Measurements from ENCODE around the gene CASKIN2. TPM values are rescaled to one million over a fixed set of nuclear protein-coding genes. Genes with fewer than 3 reads are reported as not detected.
A peak's percentile ranks its signal among the peaks of the same experiment; 100 is the strongest.
"Not testable (repeated sequence)": the region's sequence is repeated elsewhere in the genome, so short reads cannot be mapped to it uniquely, and the experiment has no call there.

CASKIN2 gene
- total RNA-seq, 1 donor from 2014 or later, result 30.3 TPM

DNA sequence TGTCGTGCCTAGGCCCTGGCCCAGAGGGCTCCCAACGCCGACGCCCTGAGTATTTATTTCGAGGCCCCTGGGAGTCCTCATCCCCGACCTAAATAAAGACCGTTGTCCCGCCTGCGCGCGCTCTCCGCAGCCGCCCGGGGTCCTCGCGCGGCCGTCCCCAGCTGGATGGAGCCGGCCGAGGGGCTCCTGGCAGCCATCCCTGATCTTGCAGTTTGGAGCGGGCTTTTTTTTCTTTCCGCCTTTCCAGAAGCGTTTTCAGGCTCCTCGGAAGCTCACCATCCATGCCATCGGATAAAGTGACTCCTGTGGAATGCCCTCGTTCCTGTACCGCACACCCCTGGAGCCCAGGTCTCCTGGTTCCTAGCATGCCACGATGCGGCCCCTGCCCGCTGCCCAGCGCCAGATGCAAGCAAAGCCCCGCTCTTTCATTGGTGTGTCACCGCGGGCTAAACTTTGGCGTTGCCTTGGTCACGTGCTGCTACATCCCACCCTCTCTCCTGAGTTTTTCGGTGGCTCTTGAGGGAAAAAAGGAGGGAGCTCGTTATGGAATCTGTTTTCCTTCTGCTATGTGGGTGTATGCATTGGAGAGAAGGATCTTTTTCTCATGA, 58.2 kb downstream of the CASKIN2 start:
- Mint-ChIP-seq H3K9me3 (ENCODE audit: low read depth) (no peaks in the 10 kb centered on the region), H3K27me3 (ENCODE audit: low read depth) (no peaks in the 10 kb centered on the region), H3K4me1 (ENCODE audit: low read depth) (peaks cover 22% of the 10 kb centered on the region), H3K27ac (ENCODE audit: unreplicated experiment) (peak overlapping the region; percentile 96), H3K4me3 (ENCODE audit: unreplicated experiment) (peak overlapping the region; percentile 89), H3K36me3 (ENCODE audit: low read depth) (no peaks in the 10 kb centered on the region)
- no peak for TF ChIP-seq CTCF (IDR thresholded peaks at IDR 0.05)
- no peak for DNase-seq (ENCODE audit: low spot score)

GRCh38 chr17:75456417-75457046, 58.8 kb downstream of the CASKIN2 start, which contains the start of gene TMEM94:
TSS of gene TMEM94 (plus strand) at chr17:75456635. CDS start at chr17:75471906, 15,271 bp downstream.
- DNase-seq (ENCODE audit: low spot score), result peak; percentile 95
- TF ChIP-seq CTCF (IDR thresholded peaks at IDR 0.05), result no peak
- Mint-ChIP-seq H3K27me3 (ENCODE audit: low read depth) (no peaks in the 10 kb centered on the region), H3K4me1 (ENCODE audit: low read depth) (peaks cover 22% of the 10 kb centered on the region), H3K9me3 (ENCODE audit: low read depth) (no peaks in the 10 kb centered on the region), H3K27ac (ENCODE audit: unreplicated experiment) (peak within 1 kb of the TSS; percentile 96), H3K4me3 (ENCODE audit: unreplicated experiment) (peak within 1 kb of the TSS; percentile 89), H3K36me3 (ENCODE audit: low read depth) (no peaks in the 10 kb centered on the region)

- Mint-ChIP-seq H3K27ac (ENCODE audit: unreplicated experiment) (peak overlapping the region; percentile 96), H3K4me3 (ENCODE audit: unreplicated experiment) (peak overlapping the region; percentile 89), H3K4me1 (ENCODE audit: low read depth) (peaks cover 22% of the 10 kb centered on the region), H3K27me3 (ENCODE audit: low read depth) (no peaks in the 10 kb centered on the region), H3K36me3 (ENCODE audit: low read depth) (no peaks in the 10 kb centered on the region), H3K9me3 (ENCODE audit: low read depth) (no peaks in the 10 kb centered on the region)
- TF ChIP-seq CTCF (IDR thresholded peaks at IDR 0.05), result no peak
- no peak for DNase-seq (ENCODE audit: low spot score)
These were observed 59.3 kb downstream of the CASKIN2 start for GRCh38 chr17:75456039-75456416.

DNA sequence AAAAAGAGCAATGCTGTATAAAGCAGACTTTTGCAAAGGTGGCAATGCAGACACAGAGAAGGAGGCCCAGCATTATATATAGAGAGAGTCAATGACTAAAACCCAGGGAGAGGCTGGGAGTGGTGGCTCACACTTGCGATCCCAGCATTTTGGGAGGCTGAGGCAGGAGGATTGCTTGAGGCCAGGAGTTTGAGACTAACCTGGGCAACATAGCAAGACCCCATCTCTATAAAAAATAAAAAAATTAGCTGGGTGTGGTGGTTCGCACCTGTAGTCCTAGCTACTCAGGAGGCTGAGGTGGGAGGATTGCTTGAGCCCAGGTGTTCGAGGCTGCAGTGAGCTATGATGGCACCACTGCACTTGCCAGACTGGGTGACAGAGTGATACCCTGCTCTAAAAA, 60.7 kb downstream of the CASKIN2 start:
- H3K4me3 Mint-ChIP-seq (ENCODE audit: unreplicated experiment); H3K27ac Mint-ChIP-seq (ENCODE audit: unreplicated experiment); H3K36me3 Mint-ChIP-seq (ENCODE audit: low read depth); H3K9me3 Mint-ChIP-seq (ENCODE audit: low read depth); DNase-seq (ENCODE audit: low spot score); H3K27me3 Mint-ChIP-seq (ENCODE audit: low read depth): not testable (repeated sequence)
- peaks cover 24% of the 10 kb centered on the region for H3K4me1 Mint-ChIP-seq (ENCODE audit: low read depth)

DNA sequence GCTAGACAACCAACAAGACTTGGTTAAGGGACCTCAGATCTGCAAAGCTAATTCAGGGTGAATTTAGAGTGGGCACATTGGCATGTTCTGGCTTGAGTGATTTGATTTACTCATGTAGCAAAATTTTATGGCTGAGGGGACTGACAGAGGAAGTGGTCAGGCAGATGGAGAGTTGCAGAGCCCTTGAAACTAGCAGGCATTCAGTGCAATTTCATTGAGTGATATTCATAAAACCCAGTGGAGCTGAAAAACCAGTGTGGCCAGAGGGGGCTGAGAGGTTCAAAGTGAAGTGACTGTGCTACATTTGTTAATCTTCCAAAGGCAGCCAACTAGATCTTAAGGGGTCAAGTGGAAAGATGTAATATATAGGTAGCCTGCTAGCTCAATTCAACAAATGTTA, 61.1 kb downstream of the CASKIN2 start:
- Mint-ChIP-seq H3K27ac (ENCODE audit: unreplicated experiment) (no peak overlapping the region), H3K4me3 (ENCODE audit: unreplicated experiment) (no peak overlapping the region), H3K4me1 (ENCODE audit: low read depth) (peaks cover 24% of the 10 kb centered on the region), H3K27me3 (ENCODE audit: low read depth) (no peaks in the 10 kb centered on the region), H3K36me3 (ENCODE audit: low read depth) (no peaks in the 10 kb centered on the region), H3K9me3 (ENCODE audit: low read depth) (no peaks in the 10 kb centered on the region)
- TF ChIP-seq CTCF (IDR thresholded peaks at IDR 0.05), result no peak
- DNase-seq (ENCODE audit: low spot score), result no peak

GRCh38 chr17:75450270-75450669, 65.1 kb downstream of the CASKIN2 start:
- no peaks in the 10 kb centered on the region for H3K36me3 Mint-ChIP-seq (ENCODE audit: low read depth)
- peaks cover 7% of the 10 kb centered on the region for H3K4me1 Mint-ChIP-seq (ENCODE audit: low read depth)
- no peaks in the 10 kb centered on the region for H3K9me3 Mint-ChIP-seq (ENCODE audit: low read depth)
- no peak overlapping the region for H3K4me3 Mint-ChIP-seq (ENCODE audit: unreplicated experiment)
- DNase-seq (ENCODE audit: low spot score), result no peak
- TF ChIP-seq CTCF (IDR thresholded peaks at IDR 0.05), result no peak
- H3K27me3 Mint-ChIP-seq (ENCODE audit: low read depth), result no peaks in the 10 kb centered on the region
- no peak overlapping the region for H3K27ac Mint-ChIP-seq (ENCODE audit: unreplicated experiment)

Data from chondrocyte (in vitro differentiated cells).